T-helper 2 cell treated with Interferon-gamma antibody and Interleukin-4, amounts not matched to agents 5 μg/mL and 100 μg/mL, for 36 hours (primary cell): ENCODE data around the gene MSI2.
"Not testable (repeated sequence)": the region's sequence is repeated elsewhere in the genome, so short reads cannot be mapped to it uniquely, and the experiment has no call there.

Experiments
- DNase-seq: peaks from one replicate; pipeline ENCODE4 v3.0.0; 2021; ENCODE audit warnings: low spot score
- H3K27ac Mint-ChIP-seq: one replicate; pipeline ENCODE4 v1.8.0; 2021; ENCODE audit warnings: mild to moderate bottlenecking, mixed read lengths
- H3K27me3 Mint-ChIP-seq: one replicate; pipeline ENCODE4 v1.8.0; 2021; ENCODE audit warnings: low read depth, mixed read lengths
- H3K36me3 Mint-ChIP-seq: one replicate; pipeline ENCODE4 v1.8.0; 2021; ENCODE audit warnings: low read depth, mixed read lengths
- H3K4me1 Mint-ChIP-seq: one replicate; pipeline ENCODE4 v1.8.0; 2021; ENCODE audit warnings: low read depth, mixed read lengths
- H3K4me3 Mint-ChIP-seq: one replicate; pipeline ENCODE4 v1.8.0; 2022; ENCODE audit warnings: mild to moderate bottlenecking, moderate library complexity, mixed read lengths
- H3K9me3 Mint-ChIP-seq: one replicate; pipeline ENCODE4 v1.8.0; 2021; ENCODE audit warnings: mixed read lengths

Gene MSI2

DNA sequence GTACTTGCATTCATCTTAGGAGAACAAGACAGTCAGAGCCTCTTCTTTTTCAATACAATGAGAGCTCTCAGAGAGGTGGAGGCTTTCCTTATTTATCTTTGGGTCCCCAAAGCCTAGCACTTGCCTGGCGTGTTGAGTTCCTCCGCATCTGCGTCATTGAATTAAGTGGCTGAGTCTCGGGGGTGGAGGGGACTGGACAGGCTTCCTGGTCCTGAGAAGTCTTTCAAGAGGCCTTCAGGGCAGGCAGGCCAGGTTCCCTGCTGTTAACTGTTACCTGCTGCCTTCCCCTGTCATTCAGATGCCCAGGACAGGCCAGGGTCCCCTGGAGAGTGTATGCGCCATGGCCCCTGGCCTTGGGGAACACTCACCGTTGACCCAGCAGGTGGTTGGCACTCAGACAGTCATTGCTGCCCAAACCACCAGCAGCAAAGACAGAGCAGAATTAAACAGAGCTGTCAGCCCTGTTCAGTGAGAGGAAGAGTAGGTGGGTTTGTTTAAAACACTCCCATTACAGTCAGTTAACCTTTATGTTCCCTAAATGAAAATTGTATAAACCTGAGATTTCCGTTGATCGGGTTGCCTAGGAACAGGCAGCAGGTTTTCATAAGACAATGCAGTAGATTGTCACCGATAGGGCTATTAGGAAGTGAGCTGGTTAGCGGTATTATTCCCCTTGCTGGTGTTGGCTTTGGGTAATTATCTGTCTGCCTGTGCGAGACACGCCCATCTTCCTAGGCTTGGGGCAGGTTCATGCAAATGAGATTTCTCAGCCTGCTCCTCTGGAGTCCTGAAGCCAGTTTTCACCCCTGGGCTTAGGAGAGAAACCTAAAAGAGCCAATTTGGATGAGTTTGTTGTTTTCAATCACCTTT is 356.1 kb downstream of the MSI2 start:
- no peak for DNase-seq
- H3K4me1 Mint-ChIP-seq: peaks cover 7% of the 10 kb centered on the region
- H3K27ac Mint-ChIP-seq: no peak overlapping the region
- no peak overlapping the region for H3K4me3 Mint-ChIP-seq
- H3K27me3 Mint-ChIP-seq: no peaks in the 10 kb centered on the region
- peaks cover 4% of the 10 kb centered on the region for H3K9me3 Mint-ChIP-seq
- H3K36me3 Mint-ChIP-seq: peaks cover 21% of the 10 kb centered on the region

DNA sequence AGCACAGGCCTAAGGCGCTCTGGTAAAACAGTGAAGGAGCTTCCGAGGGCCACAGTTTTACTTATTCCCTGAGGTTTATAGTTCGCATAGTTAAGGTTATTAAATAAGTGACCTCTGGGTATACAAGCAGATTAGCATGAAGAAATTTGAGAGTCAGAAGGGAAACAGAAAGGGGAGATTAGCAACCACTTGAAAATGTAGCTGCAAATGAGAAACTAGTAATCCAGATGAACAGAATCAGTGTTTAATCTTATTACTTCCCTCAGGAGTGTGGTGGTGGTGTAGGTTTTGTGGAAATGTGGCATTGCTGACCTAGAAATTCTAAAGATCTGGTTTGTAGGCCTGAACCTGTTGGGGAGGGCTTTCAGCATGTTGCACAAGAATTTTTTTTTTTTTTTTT is 358.4 kb downstream of the MSI2 start:
- peaks cover 30% of the 10 kb centered on the region for H3K36me3 Mint-ChIP-seq
- H3K27me3 Mint-ChIP-seq: no peaks in the 10 kb centered on the region
- peaks cover 7% of the 10 kb centered on the region for H3K4me1 Mint-ChIP-seq
- H3K9me3 Mint-ChIP-seq: peaks cover 4% of the 10 kb centered on the region
- no peak for DNase-seq
- H3K27ac Mint-ChIP-seq: no peak overlapping the region
- no peak overlapping the region for H3K4me3 Mint-ChIP-seq

GRCh38 chr17:57615836-57616757 is 359.8 kb downstream of the MSI2 start:
- Mint-ChIP-seq H3K36me3 (peaks cover 32% of the 10 kb centered on the region), H3K27me3 (no peaks in the 10 kb centered on the region), H3K27ac (no peak overlapping the region), H3K4me3 (no peak overlapping the region), H3K9me3 (peaks cover 4% of the 10 kb centered on the region), H3K4me1 (peaks cover 7% of the 10 kb centered on the region)
- no peak for DNase-seq

DNA sequence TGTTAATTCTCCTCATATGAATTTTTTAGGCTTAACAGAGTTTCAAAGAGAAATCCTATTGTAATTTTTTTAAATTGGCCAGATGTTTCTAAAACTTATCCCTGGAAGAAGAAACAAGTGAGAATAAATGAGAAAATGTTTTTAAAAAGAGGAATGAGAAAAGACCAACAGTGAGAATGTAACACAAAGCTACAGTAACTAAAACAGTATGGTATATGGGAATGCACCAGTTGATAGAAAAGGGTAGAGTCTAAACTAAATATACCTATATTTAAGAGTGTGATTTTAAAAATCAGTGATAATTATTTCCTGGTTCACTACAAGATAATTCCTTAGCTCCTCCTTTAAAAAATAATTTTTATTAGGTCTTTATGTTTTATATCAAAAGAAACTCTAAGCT is 360.9 kb downstream of the MSI2 start:
- Mint-ChIP-seq H3K36me3 (peaks cover 32% of the 10 kb centered on the region), H3K4me1 (peaks cover 7% of the 10 kb centered on the region), H3K4me3 (no peak overlapping the region), H3K27ac (no peak overlapping the region), H3K27me3 (no peaks in the 10 kb centered on the region), H3K9me3 (peaks cover 4% of the 10 kb centered on the region)
- DNase-seq: no peak

DNA sequence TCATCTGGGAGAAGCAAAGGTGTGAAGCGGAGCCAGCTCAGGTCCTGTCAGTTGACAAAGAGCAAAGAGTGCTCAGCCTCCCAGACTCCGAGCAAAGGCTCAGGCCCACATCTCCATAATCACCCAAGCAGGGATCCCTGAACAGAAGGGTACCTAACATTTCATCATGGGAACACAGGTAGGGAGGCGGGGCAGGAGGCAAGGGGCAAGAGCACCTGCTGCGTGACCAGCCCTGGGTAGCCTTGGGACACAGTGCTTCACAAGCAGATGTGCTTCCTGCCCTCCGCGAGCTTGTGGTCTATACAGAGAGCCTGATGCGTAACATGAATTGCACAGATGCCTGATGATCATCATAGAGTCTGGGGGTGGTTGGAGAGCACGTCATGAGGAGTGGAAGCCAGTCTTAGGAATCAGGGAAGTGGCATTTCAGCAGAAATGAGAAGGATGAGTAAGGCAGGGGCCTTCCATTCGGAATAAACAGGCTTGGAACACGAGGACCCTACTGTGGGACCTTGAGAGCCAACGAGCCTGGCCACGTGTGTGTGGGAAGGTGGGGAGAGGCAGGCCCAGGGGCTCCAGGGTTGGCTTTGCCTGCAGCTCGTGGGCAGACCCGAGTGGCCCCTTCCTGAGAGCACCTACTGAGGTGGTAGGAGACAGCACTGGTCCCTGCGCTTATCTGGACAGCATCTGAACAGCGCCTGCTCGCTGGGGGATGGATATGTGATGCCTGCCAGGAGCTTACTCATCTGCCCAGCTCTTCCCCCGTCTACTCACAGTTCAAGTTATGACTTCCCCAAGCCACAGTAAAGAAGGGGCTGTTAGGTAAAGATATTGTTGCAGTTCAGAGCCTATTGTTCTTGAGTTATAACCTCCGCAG is 363.0 kb downstream of the MSI2 start:
- H3K27ac Mint-ChIP-seq: peak overlapping the region; percentile 22
- DNase-seq: no peak
- H3K36me3 Mint-ChIP-seq: peaks cover 32% of the 10 kb centered on the region
- peaks cover 13% of the 10 kb centered on the region for H3K4me1 Mint-ChIP-seq
- no peaks in the 10 kb centered on the region for H3K27me3 Mint-ChIP-seq
- H3K9me3 Mint-ChIP-seq: peaks cover 4% of the 10 kb centered on the region
- no peak overlapping the region for H3K4me3 Mint-ChIP-seq

- no peak for DNase-seq
- Mint-ChIP-seq H3K4me1 (peaks cover 13% of the 10 kb centered on the region), H3K36me3 (peaks cover 30% of the 10 kb centered on the region), H3K27me3 (no peaks in the 10 kb centered on the region), H3K9me3 (peaks cover 4% of the 10 kb centered on the region), H3K27ac (no peak overlapping the region), H3K4me3 (no peak overlapping the region)
Observed at GRCh38 chr17:57620576-57620975, 364.3 kb downstream of the MSI2 start.

GRCh38 chr17:57621791-57622190 is 365.5 kb downstream of the MSI2 start:
- H3K27ac Mint-ChIP-seq, H3K27me3 Mint-ChIP-seq, DNase-seq, H3K4me3 Mint-ChIP-seq, H3K9me3 Mint-ChIP-seq: not testable (repeated sequence)
- peaks cover 13% of the 10 kb centered on the region for H3K4me1 Mint-ChIP-seq
- H3K36me3 Mint-ChIP-seq: peaks cover 17% of the 10 kb centered on the region

DNA sequence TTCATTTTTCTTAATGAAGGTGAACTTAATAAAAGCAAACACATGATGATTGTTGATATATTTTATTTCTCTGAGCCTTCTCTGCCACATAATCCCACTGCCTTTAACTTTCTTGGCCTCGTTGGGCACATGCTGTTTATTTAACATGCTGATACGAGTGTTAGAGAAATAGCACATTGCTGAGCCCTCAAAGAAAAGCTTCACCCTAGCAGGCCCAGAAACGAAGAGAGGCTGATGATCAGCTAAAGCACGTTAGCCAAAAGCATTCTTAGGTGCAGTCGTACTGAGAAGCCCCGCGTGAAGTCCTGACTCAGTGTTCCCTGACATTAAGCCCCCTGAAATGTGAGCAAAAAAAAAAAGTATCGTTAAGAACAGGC is 366.0 kb downstream of the MSI2 start:
- no peak for DNase-seq
- Mint-ChIP-seq H3K9me3 (no peaks in the 10 kb centered on the region), H3K4me1 (peaks cover 13% of the 10 kb centered on the region), H3K4me3 (no peak overlapping the region), H3K27ac (peak overlapping the region; percentile 31), H3K36me3 (peaks cover 14% of the 10 kb centered on the region), H3K27me3 (no peaks in the 10 kb centered on the region)

GRCh38 chr17:57622683-57623433 is 366.5 kb downstream of the MSI2 start:
- peaks cover 12% of the 10 kb centered on the region for H3K36me3 Mint-ChIP-seq
- DNase-seq: no peak
- H3K27me3 Mint-ChIP-seq: no peaks in the 10 kb centered on the region
- H3K4me1 Mint-ChIP-seq: peaks cover 13% of the 10 kb centered on the region
- no peak overlapping the region for H3K4me3 Mint-ChIP-seq
- peak overlapping the region; percentile 31 for H3K27ac Mint-ChIP-seq
- no peaks in the 10 kb centered on the region for H3K9me3 Mint-ChIP-seq

- H3K4me1 Mint-ChIP-seq: peaks cover 13% of the 10 kb centered on the region
- no peaks in the 10 kb centered on the region for H3K9me3 Mint-ChIP-seq
- peak overlapping the region; percentile 62 for H3K27ac Mint-ChIP-seq
- H3K36me3 Mint-ChIP-seq: peaks cover 9% of the 10 kb centered on the region
- H3K27me3 Mint-ChIP-seq: no peaks in the 10 kb centered on the region
- no peak overlapping the region for H3K4me3 Mint-ChIP-seq
- DNase-seq: no peak
Observed at GRCh38 chr17:57623620-57624019, 367.3 kb downstream of the MSI2 start.

GRCh38 chr17:57624386-57624785 is 368.1 kb downstream of the MSI2 start:
- DNase-seq: no peak
- H3K9me3 Mint-ChIP-seq: no peaks in the 10 kb centered on the region
- H3K27ac Mint-ChIP-seq: peak overlapping the region; percentile 1
- peaks cover 11% of the 10 kb centered on the region for H3K4me1 Mint-ChIP-seq
- no peak overlapping the region for H3K4me3 Mint-ChIP-seq
- peaks cover 4% of the 10 kb centered on the region for H3K36me3 Mint-ChIP-seq
- H3K27me3 Mint-ChIP-seq: no peaks in the 10 kb centered on the region

DNA sequence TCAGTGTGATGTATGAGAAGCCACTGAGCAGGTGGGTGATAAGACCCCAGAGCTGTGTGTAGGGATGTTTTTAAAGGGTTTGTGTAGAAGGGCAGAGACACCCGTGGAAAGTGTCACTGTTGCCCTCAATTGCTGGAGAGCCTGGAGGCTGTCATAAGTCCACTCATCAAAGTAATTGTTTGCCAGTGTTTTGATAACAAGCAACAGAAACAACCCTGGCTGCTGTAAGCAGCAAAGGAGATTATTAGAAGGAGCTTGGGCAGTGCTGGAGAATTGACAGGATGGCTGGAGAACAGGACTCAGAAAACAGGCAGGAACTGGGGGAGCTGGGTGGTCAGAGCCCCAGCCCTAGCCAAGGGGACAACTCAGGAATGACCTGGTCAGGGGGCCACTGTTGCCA is 369.2 kb downstream of the MSI2 start:
- H3K36me3 Mint-ChIP-seq: peaks cover 4% of the 10 kb centered on the region

GRCh38 chr17:57625957-57626356 is 369.6 kb downstream of the MSI2 start:
- Mint-ChIP-seq H3K36me3 (peaks cover 4% of the 10 kb centered on the region), H3K9me3 (no peaks in the 10 kb centered on the region), H3K27ac (no peak overlapping the region), H3K4me1 (peaks cover 11% of the 10 kb centered on the region), H3K4me3 (no peak overlapping the region), H3K27me3 (no peaks in the 10 kb centered on the region)
- no peak for DNase-seq

More for the DNA sequence above, 369.2 kb downstream of the MSI2 start:
- Mint-ChIP-seq H3K9me3 (no peaks in the 10 kb centered on the region), H3K27ac (no peak overlapping the region), H3K27me3 (no peaks in the 10 kb centered on the region), H3K4me3 (no peak overlapping the region), H3K4me1 (peaks cover 11% of the 10 kb centered on the region)
- DNase-seq: no peak
